ENCODE results near the gene RUNX2.

The RUNX2 gene

GRCh38 chr6:45420083-45420908 is 92.2 kb downstream of the RUNX2 start:
- no peaks in the 10 kb centered on the region for H3K27me3 ChIP-seq (ENCODE audit: insufficient read depth, poor library complexity, severe bottlenecking)
- peaks cover 11% of the 10 kb centered on the region for H3K4me1 ChIP-seq (ENCODE audit: insufficient read depth, poor library complexity, severe bottlenecking)
- H3K4me3 ChIP-seq (ENCODE audit: severe bottlenecking): peak overlapping the region; percentile 57
- no peak for DNase-seq (ENCODE audit: low spot score)
- no peak for TF ChIP-seq CTCF (IDR thresholded peaks at IDR 0.05; ENCODE audit: poor library complexity, severe bottlenecking)
- H3K9me3 ChIP-seq (ENCODE audit: severe bottlenecking): no peaks in the 10 kb centered on the region
- peak overlapping the region; percentile 63 for H3K27ac ChIP-seq (ENCODE audit: poor library complexity, severe bottlenecking)
- no peaks in the 10 kb centered on the region for H3K36me3 ChIP-seq (ENCODE audit: low read depth)
- ATAC-seq (ENCODE audit: low read depth): no peak

- peak overlapping the region; percentile 63 for H3K27ac ChIP-seq (ENCODE audit: poor library complexity, severe bottlenecking)
- TF ChIP-seq CTCF (IDR thresholded peaks at IDR 0.05; ENCODE audit: poor library complexity, severe bottlenecking): no peak
- H3K9me3 ChIP-seq (ENCODE audit: severe bottlenecking): no peaks in the 10 kb centered on the region
- 0 out of 3 replicates have a peak, but pooled peaks have one; percentile 2 for ATAC-seq (ENCODE audit: low read depth)
- H3K36me3 ChIP-seq (ENCODE audit: low read depth): no peaks in the 10 kb centered on the region
- H3K27me3 ChIP-seq (ENCODE audit: insufficient read depth, poor library complexity, severe bottlenecking): no peaks in the 10 kb centered on the region
- peaks cover 11% of the 10 kb centered on the region for H3K4me1 ChIP-seq (ENCODE audit: insufficient read depth, poor library complexity, severe bottlenecking)
- DNase-seq (ENCODE audit: low spot score): no peak
- peak overlapping the region; percentile 57 for H3K4me3 ChIP-seq (ENCODE audit: severe bottlenecking)
Observed at GRCh38 chr6:45420909-45421708, 93.0 kb downstream of the RUNX2 start.

GRCh38 chr6:45421709-45422502 is 93.8 kb downstream of the RUNX2 start:
- Histone ChIP-seq H3K27ac (ENCODE audit: poor library complexity, severe bottlenecking) (peak overlapping the region; percentile 63), H3K4me3 (ENCODE audit: severe bottlenecking) (peak overlapping the region; percentile 57), H3K27me3 (ENCODE audit: insufficient read depth, poor library complexity, severe bottlenecking) (no peaks in the 10 kb centered on the region), H3K36me3 (ENCODE audit: low read depth) (no peaks in the 10 kb centered on the region), H3K9me3 (ENCODE audit: severe bottlenecking) (no peaks in the 10 kb centered on the region), H3K4me1 (ENCODE audit: insufficient read depth, poor library complexity, severe bottlenecking) (peaks cover 11% of the 10 kb centered on the region)
- ATAC-seq (ENCODE audit: low read depth) (peak; percentile 44), DNase-seq (ENCODE audit: low spot score) (peak; percentile 72)
- TF ChIP-seq CTCF (IDR thresholded peaks at IDR 0.05; ENCODE audit: poor library complexity, severe bottlenecking): peak; percentile 64

GRCh38 chr6:45422503-45423110 is 94.5 kb downstream of the RUNX2 start:
- H3K27me3 ChIP-seq (ENCODE audit: insufficient read depth, poor library complexity, severe bottlenecking): no peaks in the 10 kb centered on the region
- no peak for DNase-seq (ENCODE audit: low spot score)
- peaks cover 11% of the 10 kb centered on the region for H3K4me1 ChIP-seq (ENCODE audit: insufficient read depth, poor library complexity, severe bottlenecking)
- peak; percentile 10; the same call in 2 of the 3 replicates for ATAC-seq (ENCODE audit: low read depth)
- H3K36me3 ChIP-seq (ENCODE audit: low read depth): peaks cover under 1% of the 10 kb centered on the region; the same call in 1 of the 2 replicates
- no peak for TF ChIP-seq CTCF (IDR thresholded peaks at IDR 0.05; ENCODE audit: poor library complexity, severe bottlenecking)
- H3K27ac ChIP-seq (ENCODE audit: poor library complexity, severe bottlenecking): peak overlapping the region; percentile 63
- peak overlapping the region; percentile 57 for H3K4me3 ChIP-seq (ENCODE audit: severe bottlenecking)
- no peaks in the 10 kb centered on the region for H3K9me3 ChIP-seq (ENCODE audit: severe bottlenecking)

Data from RWPE2 (cell line).